Measurements from ENCODE around the gene TAB2. TPM values are rescaled to one million over a fixed set of nuclear protein-coding genes. Genes with fewer than 3 reads are reported as not detected.

Gene TAB2
- total RNA-seq, 1 donor from 2014 or later = 50.6 TPM

- H3K4me1 Mint-ChIP-seq (ENCODE audit: unreplicated experiment) = peaks cover 6% of the 10 kb centered on the region
- no peaks in the 10 kb centered on the region for H3K36me3 Mint-ChIP-seq (ENCODE audit: unreplicated experiment)
- H3K4me3 Mint-ChIP-seq (ENCODE audit: unreplicated experiment) = no peak overlapping the region
- no peak for DNase-seq (ENCODE audit: extremely low spot score, unreplicated experiment)
- no peaks in the 10 kb centered on the region for H3K27me3 Mint-ChIP-seq (ENCODE audit: unreplicated experiment)
- H3K9me3 Mint-ChIP-seq (ENCODE audit: unreplicated experiment) = no peaks in the 10 kb centered on the region
- no peak for TF ChIP-seq CTCF (IDR thresholded peaks at IDR 0.05)
- no peak overlapping the region for H3K27ac Mint-ChIP-seq (ENCODE audit: unreplicated experiment)
Observed at GRCh38 chr6:149435919-149436586, 118.5 kb downstream of the TAB2 start.

- Mint-ChIP-seq H3K27me3 (ENCODE audit: unreplicated experiment) (no peaks in the 10 kb centered on the region), H3K27ac (ENCODE audit: unreplicated experiment) (no peak overlapping the region), H3K4me1 (ENCODE audit: unreplicated experiment) (peaks cover 8% of the 10 kb centered on the region), H3K36me3 (ENCODE audit: unreplicated experiment) (no peaks in the 10 kb centered on the region), H3K9me3 (ENCODE audit: unreplicated experiment) (no peaks in the 10 kb centered on the region), H3K4me3 (ENCODE audit: unreplicated experiment) (no peak overlapping the region)
- DNase-seq (ENCODE audit: extremely low spot score, unreplicated experiment) = no peak
- TF ChIP-seq CTCF (IDR thresholded peaks at IDR 0.05) = no peak
Observed at GRCh38 chr6:149436647-149437046, 119.1 kb downstream of the TAB2 start.

- Mint-ChIP-seq H3K27me3 (ENCODE audit: unreplicated experiment) (no peaks in the 10 kb centered on the region), H3K4me3 (ENCODE audit: unreplicated experiment) (no peak overlapping the region)
- DNase-seq (ENCODE audit: extremely low spot score, unreplicated experiment) = no peak
Observed at GRCh38 chr6:149437212-149437611, 119.7 kb downstream of the TAB2 start.

GRCh38 chr6:149438855-149439254 lies 121.3 kb downstream of the TAB2 start:
- no peak for TF ChIP-seq CTCF (IDR thresholded peaks at IDR 0.05)
- Mint-ChIP-seq H3K9me3 (ENCODE audit: unreplicated experiment) (no peaks in the 10 kb centered on the region), H3K27ac (ENCODE audit: unreplicated experiment) (no peak overlapping the region), H3K4me1 (ENCODE audit: unreplicated experiment) (peaks cover 7% of the 10 kb centered on the region), H3K4me3 (ENCODE audit: unreplicated experiment) (no peak overlapping the region), H3K27me3 (ENCODE audit: unreplicated experiment) (no peaks in the 10 kb centered on the region), H3K36me3 (ENCODE audit: unreplicated experiment) (no peaks in the 10 kb centered on the region)
- no peak for DNase-seq (ENCODE audit: extremely low spot score, unreplicated experiment)

More at GRCh38 chr6:149437212-149437611, 119.7 kb downstream of the TAB2 start:
- Mint-ChIP-seq H3K36me3 (ENCODE audit: unreplicated experiment) (no peaks in the 10 kb centered on the region), H3K4me1 (ENCODE audit: unreplicated experiment) (peaks cover 4% of the 10 kb centered on the region), H3K9me3 (ENCODE audit: unreplicated experiment) (no peaks in the 10 kb centered on the region), H3K27ac (ENCODE audit: unreplicated experiment) (no peak overlapping the region)
- TF ChIP-seq CTCF (IDR thresholded peaks at IDR 0.05) = peak; percentile 16

- no peak for DNase-seq (ENCODE audit: extremely low spot score, unreplicated experiment)
- H3K4me3 Mint-ChIP-seq (ENCODE audit: unreplicated experiment) = no peak overlapping the region
- no peak overlapping the region for H3K27ac Mint-ChIP-seq (ENCODE audit: unreplicated experiment)
- H3K36me3 Mint-ChIP-seq (ENCODE audit: unreplicated experiment) = no peaks in the 10 kb centered on the region
- no peaks in the 10 kb centered on the region for H3K9me3 Mint-ChIP-seq (ENCODE audit: unreplicated experiment)
- no peaks in the 10 kb centered on the region for H3K27me3 Mint-ChIP-seq (ENCODE audit: unreplicated experiment)
- TF ChIP-seq CTCF (IDR thresholded peaks at IDR 0.05) = no peak
- H3K4me1 Mint-ChIP-seq (ENCODE audit: unreplicated experiment) = peaks cover 7% of the 10 kb centered on the region
Observed at GRCh38 chr6:149439626-149440025, 122.1 kb downstream of the TAB2 start.

All from osteocyte (in vitro differentiated cells).